GM12878 (cell line): ENCODE measurements around the gene PLAC1. TPM values are rescaled to one million over a fixed set of nuclear protein-coding genes. Genes with fewer than 3 reads are reported as not detected.

Source experiments
- ATAC-seq: fragments of 200-7000 bp; cut with Tn5 transposase; 3 replicates; pipeline ENCODE4 v1.9.1; 2020; ENCODE audit warnings: mild to moderate bottlenecking, moderate library complexity
- BruUV-seq: library from RNA; stranded (reverse); fragments of 400-500 nt; replicated peaks from 2 replicates; lab custom pipeline; 2021; lab: Mats Ljungman, UMichigan
- CTCF ChIA-PET: fragments of 300-600 bp; sonication (Branson Sonifier 250); formaldehyde crosslinking; extraction: SDS; loops from one replicate; lab custom pipeline; 2021; ENCODE audit warnings: inconsistent platforms; lab: Yijun Ruan, JAX
- POLR2A ChIA-PET: fragments of 350-600 bp; formaldehyde crosslinking; extraction: SDS; loops from one replicate; lab custom pipeline; 2021; ENCODE audit warnings: inconsistent platforms; lab: Charles Lee
- RAD21 ChIA-PET: fragments of 300-600 bp; sonication (Branson Sonifier 250); formaldehyde crosslinking; loops from one replicate; lab custom pipeline; 2023; ENCODE audit warnings: antibody characterized with exemption; ENCODE audit not compliant: unreplicated experiment; lab: Charles Lee
- SMC1A ChIA-PET: fragments of 300-600 bp; sonication (Branson Sonifier 250); formaldehyde crosslinking; loops from one replicate; lab custom pipeline; 2023; ENCODE audit not compliant: unreplicated experiment, uncharacterized antibody; lab: Charles Lee
- DNase-seq: peaks from one replicate; pipeline ENCODE4 v3.0.0-alpha.2; 2011; ENCODE audit warnings: low read depth, low spot score
- FAIRE-seq: peaks from 3 replicates; lab custom pipeline; 2011; peaks lifted over from hg19 to GRCh38; lab: Jason Lieb, UNC
- H2AFZ ChIP-seq: 2 replicates; pipeline ENCODE4 v1.6.0; 2011; ENCODE audit warnings: low read depth, low read length, control low read depth; ENCODE audit not compliant: control insufficient read depth
- H3K27ac ChIP-seq: 2 replicates; pipeline ENCODE4 v1.5.1; 2011; ENCODE audit warnings: control low read depth; ENCODE audit not compliant: control insufficient read depth, insufficient read depth
- H3K27me3 ChIP-seq, 2 experiments: replicated peaks in 1 of 2; 2 replicates each; pipeline versions ENCODE4 v1.6.0 to v1.6.1; 2011; ENCODE audit warnings: low read length in 1 of 2; ENCODE audit not compliant: control insufficient read depth in 2 of 2, insufficient read depth in 2 of 2
- H3K36me3 ChIP-seq, 2 experiments: 2 replicates each; pipeline ENCODE4 v1.5.1; 2011; ENCODE audit warnings: low read length in 1 of 2; ENCODE audit not compliant: control insufficient read depth in 2 of 2, insufficient read depth in 2 of 2
- H3K4me1 ChIP-seq: 2 replicates; pipeline ENCODE4 v1.6.1; 2011; ENCODE audit warnings: mild to moderate bottlenecking, low read length, moderate library complexity, mixed read lengths; ENCODE audit not compliant: control insufficient read depth, insufficient read depth
- H3K4me2 ChIP-seq: 2 replicates; pipeline ENCODE4 v1.6.0; 2011; ENCODE audit warnings: control low read depth; ENCODE audit not compliant: control insufficient read depth, insufficient read depth
- H3K4me3 ChIP-seq: fragments of 200-600 bp; sonication (generic); 2 replicates; pipeline ENCODE4 v1.5.1; 2016
- H3K79me2 ChIP-seq: 2 replicates; pipeline ENCODE4 v1.6.0; 2011; ENCODE audit warnings: low read length; ENCODE audit not compliant: control insufficient read depth, insufficient read depth
- H3K9ac ChIP-seq: 2 replicates; pipeline ENCODE4 v1.8.0; 2011; ENCODE audit warnings: low read length, control low read depth, mixed read lengths; ENCODE audit not compliant: control insufficient read depth, insufficient read depth
- H3K9me3 ChIP-seq: replicated peaks from 3 replicates; pipeline ENCODE4 v1.5.1; 2011; ENCODE audit warnings: mild to moderate bottlenecking, low read length; ENCODE audit not compliant: control insufficient read depth, insufficient read depth
- H4K20me1 ChIP-seq: 2 replicates; pipeline ENCODE4 v1.6.0; 2011; ENCODE audit not compliant: control insufficient read depth, insufficient read depth
- ASH2L ChIP-seq: fragments of 300-600, 200-600 bp; sonication (generic); IDR thresholded peaks from 2 replicates; pipeline ENCODE4 v1.6.1; 2017; ENCODE audit warnings: low read depth, mild to moderate bottlenecking, borderline replicate concordance
- ATF7 ChIP-seq: fragments of 450-650 bp; IDR thresholded peaks from 2 replicates; pipeline ENCODE4 v1.6.1; 2016; ENCODE audit warnings: low read depth, mild to moderate bottlenecking
- CBFB ChIP-seq: IDR thresholded peaks from 2 replicates; pipeline ENCODE4 v1.6.1; 2016; ENCODE audit warnings: antibody characterized with exemption, low read depth
- DPF2 ChIP-seq: fragments of 450-650 bp; IDR thresholded peaks from 2 replicates; pipeline ENCODE4 v1.6.1; 2017; ENCODE audit warnings: mild to moderate bottlenecking
- ESRRA ChIP-seq: IDR thresholded peaks from 2 replicates; pipeline ENCODE4 v1.6.1; 2012; ENCODE audit warnings: mild to moderate bottlenecking, low read length, improper control_type of control experiment
- RAD21 ChIP-seq: IDR thresholded peaks from 2 replicates; pipeline ENCODE4 v1.6.1; 2011; ENCODE audit warnings: mild to moderate bottlenecking, low read depth, low read length, moderate library complexity; ENCODE audit not compliant: insufficient read depth
- RAD51 ChIP-seq: fragments of 450-650 bp; IDR thresholded peaks from 2 replicates; pipeline ENCODE4 v1.6.1; 2016; ENCODE audit warnings: moderate library complexity, mild to moderate bottlenecking, inconsistent platforms
- RB1 ChIP-seq: fragments of 450-650 bp; formaldehyde crosslinking; IDR thresholded peaks from 2 replicates; pipeline ENCODE4 v1.6.1; 2017; ENCODE audit warnings: mild to moderate bottlenecking, borderline replicate concordance
- RFX5 ChIP-seq: IDR thresholded peaks from 2 replicates; pipeline ENCODE4 v1.6.1; 2011; ENCODE audit warnings: low read depth, low read length, improper control_type of control experiment
- TAF1 ChIP-seq: IDR thresholded peaks from 2 replicates; pipeline ENCODE4 v1.6.1; 2011; ENCODE audit warnings: mild to moderate bottlenecking, low read depth, low read length, borderline replicate concordance
- WGBS: methylation state at CpG from one replicate; pipeline ENCODE4 v1.1.6; 2016; ENCODE audit warnings: low lambda C conversion rate; ENCODE audit not compliant: insufficient replicate concordance, insufficient coverage; ENCODE audit errors: missing lambda C conversion rate; 5-methylcytosine and 5-hydroxymethylcytosine counted together
- in situ Hi-C: fragments of 300-500 bp; cut with MboI; formaldehyde crosslinking; loops from 9 replicates; pipeline ENCODE4 v1.14.3; 2018; ENCODE audit warnings: mixed read lengths
- intact Hi-C: fragments of 100-400 bp; cut with micrococcal nuclease; formaldehyde crosslinking; loops from one replicate; pipeline ENCODE4 v1.14.2; 2022; ENCODE audit not compliant: unreplicated experiment
- polyA plus RNA-seq, 11 experiments: library from polyadenylated mRNA; depleted of rRNA in 4 of 11; unstranded in 6 of 11; stranded (reverse) in 5 of 11; fragments of >200 nt; fragmentation: Nextera tagmentation in 4 of 11; fragmentation: Illumina TruSeq in 1 of 11; extraction: Ambion mirVana in 4 of 11; extraction: Trizol in 1 of 11; gene quantifications; 1 replicate in 1 of 11; 2 replicates in 10 of 11; pipeline versions ENCODE4 v1.2.1 to v1.2.3, GENCODE V29; 2011 to 2016; ENCODE audit warnings: inconsistent platforms in 2 of 11, missing spikeins in 2 of 11, low read depth in 1 of 11
- total RNA-seq, 4 experiments: library from RNA; depleted of rRNA in 3 of 4; stranded (reverse); fragments of >200 nt in 3 of 4; fragmentation: Illumina TruSeq in 1 of 4; extraction: Trizol in 1 of 4; gene quantifications; 2 replicates each; pipeline versions ENCODE4 v1.2.1 to v1.2.3, GENCODE V29; 2013 to 2021
- TF ChIP-seq, protein P1 (sequence below): IDR thresholded peaks from 2 replicates; pipeline ENCODE4 v1.6.1; 2011; ENCODE audit warnings: low read depth, mild to moderate bottlenecking, low read length, moderate library complexity, borderline replicate concordance; ENCODE audit errors: extremely low read depth
- TF ChIP-seq, protein P2 (sequence below): fragments of 450-650 bp; IDR thresholded peaks from 2 replicates; pipeline ENCODE4 v1.6.1; 2018; ENCODE audit warnings: borderline replicate concordance, mild to moderate bottlenecking; ENCODE audit not compliant: partially characterized antibody
- TF ChIP-seq, protein P3 (sequence below): IDR thresholded peaks from 2 replicates; pipeline ENCODE4 v1.6.1; 2011; ENCODE audit warnings: low read depth, low read length, improper control_type of control experiment, borderline replicate concordance
- TF ChIP-seq, protein P4 (sequence below): IDR thresholded peaks from 2 replicates; pipeline ENCODE4 v1.6.1; 2012; ENCODE audit warnings: low read depth, low read length, improper control_type of control experiment

The PLAC1 gene
- total and polyA plus RNA-seq, 10 of the 15 experiments (the other 5 are each of a cell fraction or from before 2014, with no cell fraction given) = 0.05 to 0.42 (median 0.17) TPM; not detected in 5

DNA sequence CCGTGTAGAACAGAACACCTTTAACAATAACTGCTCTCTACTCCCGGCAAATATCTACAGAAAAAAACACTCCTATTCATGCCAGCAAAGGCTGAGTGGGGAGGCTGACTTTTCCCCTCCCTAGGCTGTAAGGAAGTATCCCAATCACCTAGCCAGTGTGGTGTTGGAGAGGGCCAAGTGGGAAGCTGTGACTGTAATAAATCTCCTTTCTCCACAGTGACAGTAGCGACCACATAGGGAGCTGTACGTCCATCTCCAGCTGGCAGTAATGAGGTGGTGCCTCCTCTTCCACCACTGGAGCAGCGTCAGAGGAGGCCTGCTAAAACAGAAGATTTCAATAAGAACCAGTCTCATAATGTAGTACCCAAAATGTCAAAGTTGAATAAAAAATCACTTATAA is 47.9 kb upstream of the PLAC1 start:
- 62% methylated on average over 5 of the region's 5 CpGs for WGBS
- ATAC-seq = no peak
- RAD21 ChIA-PET = no interaction called here
- TF ChIP-seq ASH2L = no peak
- Histone ChIP-seq H3K79me2 (no peaks in the 10 kb centered on the region), H4K20me1 (no peaks in the 10 kb centered on the region), H3K9ac (no peak overlapping the region), H3K9me3 (no peaks in the 10 kb centered on the region), H2AFZ (no peak overlapping the region), H3K27ac (no peak overlapping the region), H3K36me3 (no peaks in the 10 kb centered on the region), H3K4me1 (no peaks in the 10 kb centered on the region), H3K27me3 (no peaks in the 10 kb centered on the region), H3K4me2 (no peak overlapping the region), H3K4me3 (no peak overlapping the region)
- no peak for DNase-seq
- FAIRE-seq = no peak
- SMC1A ChIA-PET = interaction anchor here (0.6 kb wide), 1 partner anchor 173 kb away, joined by 3 read pairs; no protein-coding TSS in a partner anchor
- CTCF ChIA-PET = no interaction called here
- intact Hi-C loops = no loop called here
- POLR2A ChIA-PET = no interaction called here
- in situ Hi-C loops = no loop called here
- BruUV-seq = no TSS peak

DNA sequence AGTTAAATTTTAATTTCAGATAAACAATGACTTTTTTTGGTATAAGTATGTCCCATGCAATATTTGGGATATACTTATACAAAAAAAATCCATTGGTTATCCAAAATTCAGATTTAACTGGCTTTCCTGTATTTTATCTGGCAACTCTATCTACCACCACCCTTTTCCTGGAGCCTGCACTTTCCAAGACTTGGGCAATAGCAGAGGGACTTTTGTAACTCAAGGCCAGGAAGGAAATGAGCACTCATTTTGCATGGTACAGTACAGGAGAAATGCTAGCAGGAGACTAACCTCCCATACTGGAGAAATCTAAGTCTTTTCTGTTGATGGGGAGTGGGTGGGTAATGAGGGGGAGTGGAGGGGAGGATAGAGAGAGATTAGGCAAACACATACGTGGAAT is 37.7 kb upstream of the PLAC1 start:
- no peak for ATAC-seq
- in situ Hi-C loops (no loop called here), intact Hi-C loops (no loop called here)
- TF ChIP-seq ATF7 (no peak), TAF1 (no peak), RB1 (no peak), CBFB (no peak), RAD51 (no peak), RAD21 (no peak), RFX5 (no peak), ESRRA (no peak), DPF2 (no peak)
- TF ChIP-seq, protein P1, sequence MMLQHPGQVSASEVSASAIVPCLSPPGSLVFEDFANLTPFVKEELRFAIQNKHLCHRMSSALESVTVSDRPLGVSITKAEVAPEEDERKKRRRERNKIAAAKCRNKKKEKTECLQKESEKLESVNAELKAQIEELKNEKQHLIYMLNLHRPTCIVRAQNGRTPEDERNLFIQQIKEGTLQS = no peak
- TF ChIP-seq, protein P2, sequence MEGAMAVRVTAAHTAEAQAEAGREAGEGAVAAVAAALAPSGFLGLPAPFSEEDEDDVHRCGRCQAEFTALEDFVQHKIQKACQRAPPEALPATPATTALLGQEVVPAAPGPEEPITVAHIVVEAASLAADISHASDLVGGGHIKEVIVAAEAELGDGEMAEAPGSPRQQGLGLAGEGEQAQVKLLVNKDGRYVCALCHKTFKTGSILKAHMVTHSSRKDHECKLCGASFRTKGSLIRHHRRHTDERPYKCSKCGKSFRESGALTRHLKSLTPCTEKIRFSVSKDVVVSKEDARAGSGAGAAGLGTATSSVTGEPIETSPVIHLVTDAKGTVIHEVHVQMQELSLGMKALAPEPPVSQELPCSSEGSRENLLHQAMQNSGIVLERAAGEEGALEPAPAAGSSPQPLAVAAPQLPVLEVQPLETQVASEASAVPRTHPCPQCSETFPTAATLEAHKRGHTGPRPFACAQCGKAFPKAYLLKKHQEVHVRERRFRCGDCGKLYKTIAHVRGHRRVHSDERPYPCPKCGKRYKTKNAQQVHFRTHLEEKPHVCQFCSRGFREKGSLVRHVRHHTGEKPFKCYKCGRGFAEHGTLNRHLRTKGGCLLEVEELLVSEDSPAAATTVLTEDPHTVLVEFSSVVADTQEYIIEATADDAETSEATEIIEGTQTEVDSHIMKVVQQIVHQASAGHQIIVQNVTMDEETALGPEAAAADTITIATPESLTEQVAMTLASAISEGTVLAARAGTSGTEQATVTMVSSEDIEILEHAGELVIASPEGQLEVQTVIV = no peak
- TF ChIP-seq, protein P3, sequence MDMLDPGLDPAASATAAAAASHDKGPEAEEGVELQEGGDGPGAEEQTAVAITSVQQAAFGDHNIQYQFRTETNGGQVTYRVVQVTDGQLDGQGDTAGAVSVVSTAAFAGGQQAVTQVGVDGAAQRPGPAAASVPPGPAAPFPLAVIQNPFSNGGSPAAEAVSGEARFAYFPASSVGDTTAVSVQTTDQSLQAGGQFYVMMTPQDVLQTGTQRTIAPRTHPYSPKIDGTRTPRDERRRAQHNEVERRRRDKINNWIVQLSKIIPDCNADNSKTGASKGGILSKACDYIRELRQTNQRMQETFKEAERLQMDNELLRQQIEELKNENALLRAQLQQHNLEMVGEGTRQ = no peak
- TF ChIP-seq, protein P4, sequence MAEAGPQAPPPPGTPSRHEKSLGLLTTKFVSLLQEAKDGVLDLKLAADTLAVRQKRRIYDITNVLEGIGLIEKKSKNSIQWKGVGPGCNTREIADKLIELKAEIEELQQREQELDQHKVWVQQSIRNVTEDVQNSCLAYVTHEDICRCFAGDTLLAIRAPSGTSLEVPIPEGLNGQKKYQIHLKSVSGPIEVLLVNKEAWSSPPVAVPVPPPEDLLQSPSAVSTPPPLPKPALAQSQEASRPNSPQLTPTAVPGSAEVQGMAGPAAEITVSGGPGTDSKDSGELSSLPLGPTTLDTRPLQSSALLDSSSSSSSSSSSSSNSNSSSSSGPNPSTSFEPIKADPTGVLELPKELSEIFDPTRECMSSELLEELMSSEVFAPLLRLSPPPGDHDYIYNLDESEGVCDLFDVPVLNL = no peak

More for the DNA sequence above, 37.7 kb upstream of the PLAC1 start:
- Histone ChIP-seq H2AFZ (no peak overlapping the region), H3K79me2 (no peaks in the 10 kb centered on the region), H3K9ac (no peak overlapping the region), H3K9me3 (no peaks in the 10 kb centered on the region), H4K20me1 (no peaks in the 10 kb centered on the region), H3K4me3 (no peak overlapping the region), H3K27me3 (no peaks in the 10 kb centered on the region), H3K4me1 (no peaks in the 10 kb centered on the region), H3K27ac (no peak overlapping the region), H3K4me2 (no peak overlapping the region), H3K36me3 (no peaks in the 10 kb centered on the region)
- RAD21 ChIA-PET = no interaction called here
- WGBS = 50% methylated on average over 1 of the region's 1 CpG
- SMC1A ChIA-PET = no interaction called here
- BruUV-seq = no TSS peak
- POLR2A ChIA-PET = no interaction called here
- DNase-seq = no peak
- no peak for FAIRE-seq
- CTCF ChIA-PET = no interaction called here
